NCI-H2107 (cell line): Measurements from ENCODE around the gene TUBB.

Source experiments
- DNase-seq: peaks from one replicate; lab custom pipeline; 2025; lab: John Stamatoyannopoulos, UW

TUBB gene

GRCh38 chr6:30719791-30720737 lies at the start of gene TUBB:
Gene TUBB, plus strand, starts transcription at chr6:30720352. Its CDS starts 155 bp downstream, at chr6:30720507.
- peak; percentile 79 for DNase-seq

GRCh38 chr6:30670760-30671527 lies 49.2 kb upstream of the TUBB start:
- DNase-seq: no peak

- DNase-seq: peak; percentile 66
These were observed 47.5 kb upstream of the TUBB start, which contains the start of gene DHX16 for GRCh38 chr6:30672445-30673253. Gene DHX16, minus strand, starts transcription at chr6:30673006. Its CDS starts 165 bp downstream, at chr6:30672841.

- DNase-seq: no peak
These were observed 43.4 kb upstream of the TUBB start for GRCh38 chr6:30676660-30677285.

- DNase-seq: peak; percentile 43
These were observed 41.0 kb upstream of the TUBB start for GRCh38 chr6:30678964-30679726.

GRCh38 chr6:30679765-30680535 lies 40.2 kb upstream of the TUBB start:
- no peak for DNase-seq

GRCh38 chr6:30681766-30682142 lies 38.4 kb upstream of the TUBB start:
- DNase-seq: no peak

GRCh38 chr6:30682143-30683117 lies 37.7 kb upstream of the TUBB start:
- no peak for DNase-seq

- DNase-seq: no peak
These were observed 36.8 kb upstream of the TUBB start for GRCh38 chr6:30683183-30683979.

GRCh38 chr6:30683980-30684338 lies 36.2 kb upstream of the TUBB start:
- DNase-seq: no peak

- no peak for DNase-seq
These were observed 35.6 kb upstream of the TUBB start for GRCh38 chr6:30684386-30685156.

- DNase-seq: no peak
These were observed 34.8 kb upstream of the TUBB start for GRCh38 chr6:30685157-30686008.

GRCh38 chr6:30686009-30686907 lies 33.9 kb upstream of the TUBB start, which contains the start of gene PPP1R18:
Gene PPP1R18, minus strand, starts transcription at chr6:30686645. Its CDS starts 627 bp downstream, at chr6:30686018.
- no peak for DNase-seq

GRCh38 chr6:30686908-30687658 lies 33.1 kb upstream of the TUBB start:
- peak; percentile 23 for DNase-seq
